Dermis microvascular lymphatic vessel endothelial cell (primary cell): ENCODE measurements around the gene SMIM28. TPM values are rescaled to one million over a fixed set of nuclear protein-coding genes. Genes with fewer than 3 reads are reported as not detected.

Experiments used
- DNase-seq, 2 donors: peaks; one replicate each; pipeline versions ENCODE4 v3.0.0 to v3.0.0-alpha.2; 2010; ENCODE audit warnings: low read depth in 2 of 2
- total RNA-seq: library from RNA; depleted of rRNA; stranded (reverse); fragments of >200 nt; gene quantifications from 2 replicates; pipeline ENCODE4 v1.2.1, GENCODE V29; 2014

SMIM28 gene
- total RNA-seq, 1 donor from 2014 or later = not detected

- DNase-seq = no peak
Measured at GRCh38 chr6:138430361-138431145, 52.8 kb downstream of the SMIM28 start.

GRCh38 chr6:138431256-138432062 is 53.8 kb downstream of the SMIM28 start:
- DNase-seq = no peak

GRCh38 chr6:138432063-138432356 is 54.3 kb downstream of the SMIM28 start:
- DNase-seq = no peak

Other genes starting within 250 kb of the SMIM28 start
- gene ARFGEF3, start 216.0 kb upstream of the SMIM28 start, total RNA-seq = 1.8 and 2.5 TPM in 2 replicates
- not detected in 2 replicates for gene PBOV1, start 159.4 kb upstream of the SMIM28 start, total RNA-seq
- gene HEBP2, start 26.3 kb downstream of the SMIM28 start, total RNA-seq = 10.5 and 11.4 TPM in 2 replicates
- gene NHSL1, start 121.6 kb downstream of the SMIM28 start, total RNA-seq = 25.2 and 48.5 TPM in 2 replicates